Stimulated activated CD4-positive, alpha-beta T cell treated with anti-CD3 and anti-CD28 coated beads, Interleukin-1b, Interleukin-23, amount 100 ng/mL, for 4 hours (primary cell): ENCODE results near the gene SCARF2.
A peak's percentile ranks its signal among the peaks of the same experiment; 100 is the strongest.
"Not testable (repeated sequence)": the region's sequence is repeated elsewhere in the genome, so short reads cannot be mapped to it uniquely, and the experiment has no call there.

ENCODE experiments used
- DNase-seq, 2 donors: peaks; one replicate each; pipeline ENCODE4 v3.0.0-alpha.2; 2020; ENCODE audit warnings: low read depth in 2 of 2

SCARF2 gene, protein sequence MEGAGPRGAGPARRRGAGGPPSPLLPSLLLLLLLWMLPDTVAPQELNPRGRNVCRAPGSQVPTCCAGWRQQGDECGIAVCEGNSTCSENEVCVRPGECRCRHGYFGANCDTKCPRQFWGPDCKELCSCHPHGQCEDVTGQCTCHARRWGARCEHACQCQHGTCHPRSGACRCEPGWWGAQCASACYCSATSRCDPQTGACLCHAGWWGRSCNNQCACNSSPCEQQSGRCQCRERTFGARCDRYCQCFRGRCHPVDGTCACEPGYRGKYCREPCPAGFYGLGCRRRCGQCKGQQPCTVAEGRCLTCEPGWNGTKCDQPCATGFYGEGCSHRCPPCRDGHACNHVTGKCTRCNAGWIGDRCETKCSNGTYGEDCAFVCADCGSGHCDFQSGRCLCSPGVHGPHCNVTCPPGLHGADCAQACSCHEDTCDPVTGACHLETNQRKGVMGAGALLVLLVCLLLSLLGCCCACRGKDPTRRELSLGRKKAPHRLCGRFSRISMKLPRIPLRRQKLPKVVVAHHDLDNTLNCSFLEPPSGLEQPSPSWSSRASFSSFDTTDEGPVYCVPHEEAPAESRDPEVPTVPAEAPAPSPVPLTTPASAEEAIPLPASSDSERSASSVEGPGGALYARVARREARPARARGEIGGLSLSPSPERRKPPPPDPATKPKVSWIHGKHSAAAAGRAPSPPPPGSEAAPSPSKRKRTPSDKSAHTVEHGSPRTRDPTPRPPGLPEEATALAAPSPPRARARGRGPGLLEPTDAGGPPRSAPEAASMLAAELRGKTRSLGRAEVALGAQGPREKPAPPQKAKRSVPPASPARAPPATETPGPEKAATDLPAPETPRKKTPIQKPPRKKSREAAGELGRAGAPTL

DNA sequence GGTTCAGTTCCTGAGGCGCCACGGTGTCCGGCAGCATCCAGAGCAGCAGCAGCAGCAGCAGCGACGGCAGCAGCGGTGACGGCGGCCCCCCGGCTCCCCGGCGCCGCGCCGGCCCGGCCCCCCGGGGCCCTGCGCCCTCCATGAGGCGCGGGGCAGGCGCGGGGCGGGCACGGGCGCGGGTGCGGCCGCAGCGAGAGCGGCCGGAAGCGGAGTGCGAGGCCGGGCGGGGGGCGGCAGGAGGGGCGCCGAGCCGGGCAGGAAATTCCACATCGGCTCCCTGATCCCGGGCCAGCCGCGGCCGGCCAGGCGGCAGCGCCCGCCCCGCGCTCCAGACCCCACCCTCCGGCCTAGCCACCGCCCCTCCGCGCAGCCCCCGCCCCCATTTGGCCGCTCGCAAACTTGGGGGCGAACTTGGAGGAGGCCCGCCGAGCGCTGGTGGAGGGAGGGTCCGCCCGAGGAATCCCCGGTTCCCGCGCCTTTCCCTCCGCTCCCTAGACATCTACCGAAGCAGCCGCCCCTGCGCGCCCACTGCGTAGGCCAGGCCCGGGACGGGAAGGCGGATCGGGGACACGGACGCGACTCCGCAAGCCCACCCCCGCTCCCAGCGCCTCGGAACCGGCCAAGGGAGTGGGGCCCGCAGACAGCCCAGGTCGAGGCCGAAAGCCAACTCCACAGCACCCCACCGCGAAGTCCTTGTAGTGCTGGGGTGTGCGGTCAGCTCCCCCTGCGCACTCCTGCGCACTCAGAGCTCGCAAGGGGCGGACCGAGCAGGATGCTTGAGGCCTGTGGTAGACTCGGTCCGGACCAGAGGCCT lies at the start of gene SCARF2:
Gene SCARF2 (minus strand): TSS at position 213 of the 814 bp plus-strand sequence. CDS start 71 bp downstream, at position 142.
- DNase-seq = no peak

DNA sequence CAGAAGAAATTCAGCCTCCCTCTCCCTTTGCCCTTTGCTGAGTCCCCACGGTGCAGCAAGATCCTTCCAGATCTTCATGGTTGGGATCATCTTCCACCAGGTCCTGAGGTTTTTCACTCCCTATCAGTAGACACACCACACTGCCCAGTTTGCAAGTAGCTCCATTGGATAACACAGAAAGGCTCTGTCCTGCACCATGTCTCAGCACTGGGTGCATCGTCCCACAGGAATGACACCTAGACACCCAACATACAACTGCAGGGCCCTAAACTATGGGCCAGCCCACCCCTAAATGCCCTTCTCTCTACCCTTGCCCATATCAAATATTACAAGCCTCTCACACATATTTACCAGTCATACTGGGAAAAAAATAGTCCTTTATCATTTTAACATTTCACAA lies 48.6 kb upstream of the SCARF2 start:
- DNase-seq = no peak

DNA sequence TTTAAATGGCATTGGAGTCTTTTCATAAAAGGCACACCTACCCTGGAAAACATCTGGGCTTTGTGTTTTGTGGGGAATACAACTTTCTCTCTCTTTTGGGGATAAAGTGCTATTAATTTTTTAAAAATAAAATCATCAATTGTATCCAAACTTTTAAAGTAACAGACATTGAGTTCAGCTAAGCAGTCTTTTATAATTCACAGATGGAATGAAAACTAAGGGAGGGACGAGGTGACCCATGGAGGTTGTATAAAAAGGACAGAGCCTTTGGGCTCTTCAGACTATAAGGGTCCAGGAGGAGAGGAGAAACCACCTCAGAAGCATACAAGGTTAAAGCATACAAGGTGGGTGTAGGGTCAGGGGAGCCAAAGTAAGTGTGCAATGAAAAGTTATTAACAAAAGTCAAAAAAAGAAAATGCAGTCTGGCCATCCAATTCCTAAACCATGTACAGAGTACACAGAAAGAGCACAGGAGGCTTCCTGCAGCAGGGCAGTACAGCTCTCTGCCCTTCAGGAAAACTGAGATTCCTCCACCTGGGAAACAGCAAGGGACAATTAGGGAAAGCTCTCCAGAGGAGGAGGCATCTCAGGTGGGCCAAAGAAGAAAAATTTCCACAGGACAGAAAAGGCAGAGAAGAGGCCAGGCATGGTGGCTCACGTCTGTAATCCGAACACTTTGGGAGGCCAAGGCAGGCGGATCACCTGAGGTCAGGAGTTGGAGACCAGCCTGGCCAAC lies 47.5 kb upstream of the SCARF2 start:
- DNase-seq = no peak

DNA sequence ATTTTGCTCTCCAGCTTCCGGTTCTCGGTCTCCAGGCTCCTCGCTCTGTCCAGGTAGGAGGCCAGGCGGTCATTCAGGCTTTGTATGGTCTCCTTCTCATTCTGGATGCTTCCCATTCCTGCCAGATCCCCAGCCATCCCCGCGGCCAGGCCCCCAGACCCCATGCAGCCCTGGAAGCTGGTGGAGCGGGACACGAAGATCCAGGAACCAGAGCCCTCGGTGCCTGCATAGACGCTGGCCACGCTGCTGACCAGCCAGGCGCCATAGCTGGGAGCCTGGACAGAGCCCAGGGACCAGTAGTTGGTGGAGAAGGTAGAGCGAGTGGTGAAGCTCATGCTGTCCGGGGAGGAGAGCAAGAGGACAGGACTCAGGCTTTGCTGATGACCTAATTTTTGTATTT lies 46.1 kb upstream of the SCARF2 start:
- no peak for DNase-seq

DNA sequence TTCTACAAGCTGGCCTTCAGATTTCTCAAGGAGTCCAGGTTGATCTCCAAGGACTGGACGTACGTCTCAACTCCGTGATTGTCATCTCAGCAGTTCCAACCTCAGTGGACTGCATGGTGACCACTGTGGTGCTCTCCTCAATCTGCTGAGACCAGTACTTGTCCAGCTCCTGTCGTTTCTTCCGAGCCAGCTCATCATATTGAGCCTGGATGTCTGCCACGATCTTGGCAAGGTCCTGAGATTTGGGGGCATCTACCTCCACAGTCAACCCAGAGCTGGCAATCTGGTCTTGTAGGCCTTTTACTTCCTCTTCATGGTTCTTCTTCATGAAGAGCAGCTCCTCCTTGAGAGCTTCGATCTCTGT lies 45.5 kb upstream of the SCARF2 start:
- DNase-seq = not testable (repeated sequence)

DNA sequence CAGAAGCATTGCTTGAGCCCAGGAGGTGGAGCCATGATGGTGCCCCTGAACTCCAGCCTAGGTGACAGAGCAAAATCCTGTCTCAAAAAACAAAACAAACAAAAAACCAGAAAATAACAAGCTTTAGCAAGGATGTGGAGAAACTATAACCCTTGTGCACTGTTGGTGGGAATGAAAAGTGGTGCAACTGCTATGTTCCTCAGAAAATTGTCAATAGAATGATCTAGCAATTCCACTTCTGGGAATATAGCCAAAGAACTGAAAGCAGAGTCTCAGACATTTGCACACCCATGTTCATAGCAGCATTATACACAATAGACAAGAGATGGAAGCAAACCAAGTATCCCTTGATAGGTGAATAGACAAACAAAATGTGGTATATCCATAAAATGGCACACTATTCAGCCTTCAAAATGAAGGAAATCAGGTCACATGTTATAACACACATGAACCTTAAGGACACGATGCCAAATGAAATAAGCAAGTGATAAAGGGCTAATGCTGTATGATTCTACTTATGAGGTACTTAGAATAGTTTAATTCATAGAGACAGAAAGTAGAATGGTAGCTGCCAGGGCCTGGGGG lies 42.1 kb upstream of the SCARF2 start:
- DNase-seq = no peak

DNA sequence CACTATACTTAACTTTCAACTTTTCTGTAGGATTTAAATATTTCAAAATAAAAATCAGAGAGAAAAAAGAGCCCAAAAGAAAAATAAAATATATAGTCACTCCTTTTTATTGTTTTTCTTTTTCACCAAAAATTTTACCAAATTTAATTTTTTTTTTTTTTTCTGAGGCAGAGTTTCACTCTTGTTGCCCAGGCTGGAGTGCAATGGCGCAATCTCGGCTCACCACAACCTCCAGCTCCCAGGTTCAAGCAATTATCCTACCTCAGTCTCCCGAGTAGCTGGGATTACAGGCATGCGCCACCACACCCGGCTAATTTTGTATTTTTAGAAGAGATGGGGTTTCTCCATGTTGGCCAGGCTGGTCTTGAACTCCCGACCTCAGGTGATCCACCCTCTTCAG lies 40.4 kb upstream of the SCARF2 start:
- DNase-seq = not testable (repeated sequence)

DNA sequence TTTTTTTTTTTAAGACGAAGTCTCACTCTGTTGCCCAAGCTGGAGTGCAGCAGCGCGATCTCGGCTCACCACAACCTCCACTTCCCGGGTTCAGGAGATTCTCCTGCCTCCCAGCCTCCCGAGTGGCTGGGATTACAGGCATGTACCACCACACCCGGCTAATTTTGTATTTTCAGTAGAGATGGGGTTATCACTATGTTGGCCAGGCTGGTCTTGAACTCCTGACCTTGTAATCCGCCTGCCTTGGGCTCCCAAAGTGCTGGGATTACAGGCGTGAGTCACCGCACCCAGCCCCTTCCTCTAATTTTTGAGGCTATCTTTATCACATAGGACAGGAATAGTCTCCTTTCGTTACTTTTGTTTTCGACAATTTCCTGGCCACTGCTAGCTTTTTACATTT lies 37.9 kb upstream of the SCARF2 start:
- not testable (repeated sequence) for DNase-seq

DNA sequence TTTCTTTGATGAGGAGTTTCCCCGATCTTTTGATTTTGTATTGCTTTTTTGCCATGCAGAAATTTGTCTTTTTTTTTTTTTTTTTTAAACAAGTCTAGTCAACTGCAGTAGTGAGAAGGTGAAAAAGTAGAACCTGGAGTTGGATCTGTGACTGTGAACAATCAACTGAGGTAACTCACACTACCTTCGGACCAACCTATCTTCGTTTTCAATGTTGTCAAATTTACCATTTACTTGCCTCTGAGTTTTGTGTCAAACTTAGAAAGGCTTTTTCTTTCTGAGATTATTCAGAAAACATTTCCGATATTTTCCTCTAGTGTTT lies 37.5 kb upstream of the SCARF2 start:
- no peak for DNase-seq

DNA sequence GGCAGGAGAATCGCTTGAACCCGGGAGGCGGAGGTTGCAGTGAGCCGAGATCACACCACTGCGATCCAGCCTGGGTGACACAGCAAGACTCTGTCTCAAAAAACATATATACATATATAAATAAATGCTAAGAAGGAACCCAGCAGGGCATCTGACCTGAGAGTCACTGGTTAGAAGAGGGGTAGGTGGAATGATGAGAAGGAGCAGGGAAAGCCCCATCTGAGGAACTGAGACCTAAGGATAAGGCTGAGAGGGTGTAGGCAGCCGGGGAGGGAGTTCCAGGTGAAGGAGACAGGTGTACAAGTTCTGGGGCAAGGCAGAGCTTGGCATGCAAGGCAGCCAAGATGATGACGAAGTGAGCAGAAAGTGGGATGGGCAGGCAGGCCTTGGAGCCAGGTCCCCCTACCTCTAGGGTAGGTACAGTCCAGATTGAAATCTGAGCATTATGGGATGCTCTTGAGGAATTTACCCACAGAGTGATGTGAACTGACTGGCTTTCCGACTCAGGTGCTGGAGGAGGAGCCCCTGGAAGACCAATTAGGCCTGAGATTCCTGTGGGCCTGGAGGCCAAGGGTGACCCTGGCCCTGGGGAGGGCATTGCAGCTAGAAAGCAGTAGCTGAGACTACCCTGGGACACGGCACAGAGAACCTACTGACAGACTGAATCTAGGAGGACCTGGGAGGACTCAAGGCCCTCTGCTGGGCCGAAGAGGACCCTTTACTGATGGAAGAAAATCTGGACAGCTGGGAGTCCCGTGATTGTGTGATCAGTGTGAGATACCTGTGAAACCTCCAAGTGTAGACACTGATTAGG lies 35.2 kb upstream of the SCARF2 start:
- no peak for DNase-seq

DNA sequence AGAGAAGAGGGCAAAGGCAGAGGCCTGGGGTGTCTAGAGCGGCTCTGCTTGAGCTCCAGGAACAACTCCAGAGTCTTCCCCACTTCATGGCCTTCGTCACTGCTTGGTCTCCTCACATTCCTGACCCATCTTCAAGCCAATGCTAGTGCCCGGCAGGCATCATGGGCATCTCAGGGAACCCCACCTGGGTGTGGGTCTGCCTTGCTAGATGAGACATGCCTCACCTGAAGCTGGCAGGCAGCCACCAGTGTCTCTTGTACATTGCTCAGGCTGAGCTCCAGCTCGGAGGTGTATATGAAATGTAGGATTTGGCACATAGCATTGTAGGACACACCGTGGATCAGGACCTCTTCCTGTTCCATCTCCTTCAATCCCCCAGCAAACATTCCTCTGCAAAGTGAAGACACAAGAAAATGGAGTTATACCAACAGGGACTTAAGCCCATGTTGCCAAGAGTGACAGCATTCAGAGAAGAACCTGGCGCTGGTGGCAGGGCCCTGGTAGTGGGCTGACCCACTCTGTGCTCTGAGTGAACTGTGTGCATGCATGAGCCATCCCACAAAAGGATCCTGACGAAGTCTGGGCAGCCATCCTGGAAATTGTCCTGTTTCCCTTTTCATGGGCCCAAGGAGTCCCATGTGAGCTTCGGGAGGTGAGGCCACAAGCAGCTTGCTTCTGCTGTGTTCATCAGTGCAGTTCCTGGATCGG lies 33.7 kb upstream of the SCARF2 start:
- no peak for DNase-seq

DNA sequence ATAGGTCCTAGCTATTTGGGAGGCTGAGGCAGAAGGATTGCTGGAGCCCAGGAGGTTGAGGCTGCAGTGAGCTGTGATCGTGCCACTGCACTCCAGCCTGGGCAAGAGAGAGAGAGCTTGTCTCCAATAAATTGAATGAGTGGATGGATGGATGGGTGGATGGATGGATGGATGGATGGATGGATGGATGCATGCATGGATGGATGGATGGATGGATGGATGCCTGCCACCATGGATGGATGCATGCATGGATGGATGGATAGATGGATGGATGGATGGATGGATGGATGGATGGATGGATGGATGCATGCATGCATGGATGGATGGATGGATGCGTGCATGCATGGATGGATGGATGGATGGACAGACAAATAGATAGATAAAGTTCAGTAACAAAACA lies 32.9 kb upstream of the SCARF2 start:
- DNase-seq = not testable (repeated sequence)

DNA sequence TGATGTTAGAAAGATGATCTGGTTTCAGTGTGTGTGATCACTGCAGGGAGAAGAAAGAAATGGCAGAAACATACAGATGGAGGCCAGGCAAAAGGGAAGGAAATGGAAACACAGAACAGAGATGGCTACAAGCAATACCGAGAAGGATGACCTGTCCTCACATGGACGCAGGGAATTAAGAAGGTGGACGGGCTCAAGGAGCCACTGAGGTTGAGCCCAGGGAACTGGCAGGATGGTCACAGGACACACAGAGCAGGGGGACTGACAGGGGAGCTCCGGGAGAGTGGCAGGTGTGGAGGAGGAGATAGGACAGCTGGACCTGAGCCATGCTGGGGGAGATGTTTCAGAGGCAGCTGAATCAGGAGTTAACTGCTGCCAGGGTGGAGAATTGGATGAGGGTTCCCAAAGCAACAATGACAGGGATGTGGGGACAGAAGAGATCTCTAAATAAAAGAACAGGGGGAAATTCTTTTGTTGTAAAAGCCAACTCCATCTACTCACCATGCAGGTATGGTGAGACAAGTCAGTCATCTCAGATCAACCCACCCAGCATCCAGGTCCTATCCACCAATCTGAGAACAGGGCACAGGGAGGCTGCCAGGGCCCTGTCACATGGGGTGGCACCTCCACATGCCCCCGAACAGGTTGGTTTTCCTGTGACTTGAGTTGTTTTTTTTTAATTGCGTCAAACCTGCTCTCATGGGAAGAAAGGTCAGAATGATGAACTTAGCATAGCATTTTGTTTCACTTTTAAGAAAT lies 31.7 kb upstream of the SCARF2 start:
- no peak for DNase-seq

DNA sequence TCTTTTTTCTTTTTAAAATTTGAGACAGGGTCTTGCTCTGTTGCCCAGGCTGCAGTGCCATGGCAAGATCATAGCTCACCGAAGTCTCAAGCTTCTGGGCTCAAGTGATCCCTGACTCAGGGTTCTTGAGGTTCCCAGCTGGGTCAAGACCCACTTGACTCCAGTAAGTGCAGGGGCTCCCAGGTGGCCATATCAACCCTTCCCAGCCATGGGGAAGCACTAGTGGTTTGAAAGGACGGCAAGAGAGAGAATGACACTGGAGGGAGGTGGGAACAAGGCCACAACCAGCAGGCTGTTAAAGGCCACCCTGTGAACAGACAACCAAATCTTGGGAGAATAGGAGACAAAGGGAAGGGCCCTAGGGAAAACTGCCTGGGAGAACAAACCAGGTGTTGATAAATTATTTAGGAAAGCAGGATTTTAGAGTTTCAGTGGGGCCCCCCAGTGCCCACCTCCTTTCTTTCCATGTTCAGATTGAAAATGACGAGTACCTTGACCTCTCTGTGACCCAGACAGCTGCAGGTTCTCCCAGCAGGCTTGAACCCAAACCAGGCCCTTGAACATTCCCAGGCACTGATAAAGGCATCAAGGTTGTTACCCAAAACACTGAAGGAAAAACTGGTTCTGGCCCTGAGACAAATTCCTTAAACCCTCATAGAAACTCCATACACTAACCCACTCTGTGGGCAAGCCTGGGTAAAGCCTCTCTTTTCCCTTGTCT lies 29.2 kb upstream of the SCARF2 start:
- no peak for DNase-seq

DNA sequence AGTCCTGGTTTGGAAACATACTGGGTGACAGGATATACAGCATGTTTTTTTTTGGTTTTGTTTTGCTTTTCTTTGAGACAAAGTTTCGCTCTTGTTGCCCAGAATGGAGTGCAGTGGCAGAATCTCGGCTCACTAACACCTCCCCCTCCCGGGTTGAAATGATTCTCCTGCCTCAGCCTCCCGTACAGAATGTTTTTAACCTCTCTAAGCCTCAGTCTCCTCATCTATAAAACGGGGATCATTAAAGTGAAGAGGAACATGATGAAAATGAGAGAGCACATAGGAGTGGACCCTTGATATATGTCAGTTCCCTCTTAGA lies 28.1 kb upstream of the SCARF2 start:
- no peak for DNase-seq

DNA sequence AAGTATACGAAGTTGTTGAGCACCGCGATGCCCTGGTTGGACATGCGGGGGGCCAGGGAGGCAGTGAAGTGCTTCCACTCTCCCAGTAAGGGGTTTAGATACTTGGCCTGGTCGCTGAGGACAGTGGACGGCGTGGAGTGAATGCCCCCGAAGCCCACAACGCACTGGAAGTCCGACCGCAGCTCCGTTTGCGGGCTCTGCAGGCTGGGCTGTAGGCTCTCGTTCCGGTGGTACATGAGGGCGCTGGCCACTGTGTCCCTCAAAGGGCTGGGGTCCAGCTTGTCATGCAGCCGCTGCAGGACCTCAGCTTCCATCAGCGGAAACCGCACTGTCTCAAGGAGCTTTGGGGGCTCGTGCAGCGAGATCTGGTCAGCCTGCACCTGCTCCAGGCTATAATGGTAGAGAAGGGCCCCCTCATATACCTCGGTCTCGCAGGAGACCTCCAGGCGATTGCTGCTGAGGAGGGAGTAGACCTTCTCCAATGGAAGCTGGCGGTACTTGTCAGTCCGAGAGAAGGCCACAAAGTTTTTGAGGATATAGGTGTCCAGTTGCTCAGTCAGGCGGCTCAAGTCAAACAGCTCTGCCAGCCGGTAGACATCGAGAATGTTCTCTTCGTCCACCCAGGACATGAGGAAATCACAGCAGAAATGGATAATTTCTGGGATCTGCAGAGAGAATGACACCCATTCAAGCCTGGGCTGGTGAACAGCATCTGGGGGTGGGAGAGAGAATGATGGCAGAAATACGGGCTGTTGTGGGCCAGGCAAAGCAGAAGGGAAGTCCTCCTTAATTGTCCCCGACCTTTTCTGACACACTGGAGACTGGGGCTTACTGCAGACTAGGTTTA lies 27.5 kb upstream of the SCARF2 start:
- DNase-seq = no peak

DNA sequence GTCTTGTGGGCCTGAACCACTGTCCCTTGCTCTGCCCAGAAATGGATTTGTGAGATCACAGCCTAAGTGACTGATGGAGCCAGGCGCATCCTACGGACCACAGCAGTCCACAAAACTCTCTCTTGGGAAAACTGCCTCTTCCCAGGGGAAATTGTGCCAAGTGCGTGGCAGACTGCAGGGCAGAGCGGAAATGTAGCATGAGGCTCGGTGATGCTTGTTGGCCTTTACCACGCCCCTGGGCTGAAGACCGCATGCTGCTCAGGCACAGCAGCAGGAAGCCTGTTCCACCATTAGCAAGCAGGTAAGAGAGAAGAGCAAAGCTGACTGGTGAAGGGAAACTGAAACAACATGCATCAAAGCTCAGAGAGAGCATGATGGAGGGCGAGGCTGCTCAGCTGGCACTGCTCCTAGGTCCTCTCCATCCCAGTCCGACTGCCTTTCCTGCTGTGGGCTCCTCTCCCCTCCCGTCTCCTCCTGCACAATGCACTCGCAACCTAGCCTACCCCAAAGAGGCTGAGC lies 26.5 kb upstream of the SCARF2 start:
- peak; percentile 23 to 33 for DNase-seq
